ENCODE measurements around the gene HK1.

DNA sequence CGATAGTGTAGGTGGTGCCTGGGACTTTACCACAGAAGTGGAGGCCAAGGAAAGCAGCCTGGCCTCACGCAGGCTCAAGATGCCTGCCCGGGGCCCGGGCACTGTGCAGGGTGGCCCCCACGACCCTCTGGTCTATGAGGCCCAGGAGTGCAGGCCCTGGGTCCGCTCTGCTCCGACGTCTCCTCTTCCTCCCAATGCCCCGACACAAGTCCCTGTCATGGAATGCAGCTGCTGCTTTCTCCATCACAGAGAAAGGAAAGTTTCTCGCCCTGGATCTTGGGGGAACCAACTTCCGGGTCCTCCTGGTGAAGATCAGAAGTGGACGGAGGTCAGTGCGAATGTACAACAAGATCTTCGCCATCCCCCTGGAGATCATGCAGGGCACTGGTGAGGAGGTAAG lies 28.3 kb upstream of the HK1 start:
- TF ChIP-seq, protein P1, sequence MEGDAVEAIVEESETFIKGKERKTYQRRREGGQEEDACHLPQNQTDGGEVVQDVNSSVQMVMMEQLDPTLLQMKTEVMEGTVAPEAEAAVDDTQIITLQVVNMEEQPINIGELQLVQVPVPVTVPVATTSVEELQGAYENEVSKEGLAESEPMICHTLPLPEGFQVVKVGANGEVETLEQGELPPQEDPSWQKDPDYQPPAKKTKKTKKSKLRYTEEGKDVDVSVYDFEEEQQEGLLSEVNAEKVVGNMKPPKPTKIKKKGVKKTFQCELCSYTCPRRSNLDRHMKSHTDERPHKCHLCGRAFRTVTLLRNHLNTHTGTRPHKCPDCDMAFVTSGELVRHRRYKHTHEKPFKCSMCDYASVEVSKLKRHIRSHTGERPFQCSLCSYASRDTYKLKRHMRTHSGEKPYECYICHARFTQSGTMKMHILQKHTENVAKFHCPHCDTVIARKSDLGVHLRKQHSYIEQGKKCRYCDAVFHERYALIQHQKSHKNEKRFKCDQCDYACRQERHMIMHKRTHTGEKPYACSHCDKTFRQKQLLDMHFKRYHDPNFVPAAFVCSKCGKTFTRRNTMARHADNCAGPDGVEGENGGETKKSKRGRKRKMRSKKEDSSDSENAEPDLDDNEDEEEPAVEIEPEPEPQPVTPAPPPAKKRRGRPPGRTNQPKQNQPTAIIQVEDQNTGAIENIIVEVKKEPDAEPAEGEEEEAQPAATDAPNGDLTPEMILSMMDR (IDR thresholded peaks at IDR 0.05; ENCODE audit: poor library complexity), result no peak
- TF ChIP-seq EZH2phosphoT487 (IDR thresholded peaks at IDR 0.05; ENCODE audit: low read depth, severe bottlenecking, unreplicated experiment) (no peak), EZH2 (IDR thresholded peaks at IDR 0.05; ENCODE audit: borderline replicate concordance) (no peak)

Measured in hepatocyte (in vitro differentiated cells).